ENCODE results near the gene CCDC92.

The CCDC92 gene

GRCh38 chr12:123973552-123974341, 1.1 kb upstream of the CCDC92 start:
- peak; percentile 24 for DNase-seq (ENCODE audit: low spot score)

DNA sequence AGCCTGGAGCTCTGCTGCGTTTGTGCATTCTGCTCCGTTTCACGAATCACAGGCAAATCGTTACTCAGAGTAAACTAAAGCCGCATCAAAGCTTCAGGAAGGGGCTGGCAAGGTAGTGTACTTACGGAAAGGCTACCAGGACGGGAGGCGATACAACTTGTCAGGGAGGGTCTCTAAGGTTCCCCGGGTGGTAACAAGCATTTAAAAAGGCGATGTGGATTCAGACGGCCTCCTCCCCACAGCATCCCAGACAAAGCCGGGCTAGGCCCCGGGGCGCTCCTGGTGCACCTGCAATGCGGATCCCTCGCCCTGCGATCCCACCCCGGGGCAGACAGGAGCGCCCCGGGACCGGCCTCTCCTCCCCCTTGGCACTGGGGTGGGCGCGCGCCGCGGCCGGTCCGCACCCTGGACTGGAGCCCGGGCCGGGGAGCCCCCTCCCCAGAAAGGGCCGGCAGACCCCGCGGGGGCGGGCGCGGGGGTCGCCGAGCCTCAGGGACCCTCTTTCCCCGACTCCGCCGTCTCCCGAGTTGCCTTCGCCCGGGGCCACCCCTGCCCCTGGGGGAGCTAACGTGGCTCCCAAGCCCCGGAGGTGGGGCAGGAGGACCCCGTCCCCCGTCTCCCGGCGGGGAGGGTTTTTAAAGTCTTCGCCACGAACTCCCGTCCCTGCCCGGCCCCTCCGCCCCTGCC, 718 bp downstream of the CCDC92 start:
- DNase-seq (ENCODE audit: low spot score) = peak; percentile 38

GRCh38 chr12:123971449-123971769, 1.2 kb downstream of the CCDC92 start:
- no peak for DNase-seq (ENCODE audit: low spot score)

GRCh38 chr12:123967121-123967586, 5.5 kb downstream of the CCDC92 start:
- no peak for DNase-seq (ENCODE audit: low spot score)

DNA sequence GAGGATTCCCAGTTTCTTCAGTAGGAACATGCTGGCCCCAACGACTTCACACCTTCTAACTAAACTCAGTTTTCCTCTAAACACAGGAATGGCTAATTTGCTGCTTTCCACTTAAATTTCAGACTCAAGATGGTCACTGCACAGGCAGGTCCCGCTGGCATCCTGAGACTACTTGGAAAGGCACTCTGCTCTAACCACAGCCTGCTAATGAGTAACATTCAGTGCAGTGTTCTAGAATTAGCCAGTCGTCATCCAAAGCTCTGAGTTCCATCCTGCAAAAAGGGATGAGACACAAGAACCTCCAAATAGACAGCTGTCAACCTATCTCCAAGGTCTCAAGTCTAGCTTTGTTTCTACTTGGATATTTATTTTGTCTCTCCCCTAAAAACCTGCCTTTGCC, 6.0 kb downstream of the CCDC92 start:
- DNase-seq (ENCODE audit: low spot score) = no peak

- DNase-seq (ENCODE audit: low spot score) = no peak
These were observed 7.2 kb downstream of the CCDC92 start for GRCh38 chr12:123965382-123965781.

DNA sequence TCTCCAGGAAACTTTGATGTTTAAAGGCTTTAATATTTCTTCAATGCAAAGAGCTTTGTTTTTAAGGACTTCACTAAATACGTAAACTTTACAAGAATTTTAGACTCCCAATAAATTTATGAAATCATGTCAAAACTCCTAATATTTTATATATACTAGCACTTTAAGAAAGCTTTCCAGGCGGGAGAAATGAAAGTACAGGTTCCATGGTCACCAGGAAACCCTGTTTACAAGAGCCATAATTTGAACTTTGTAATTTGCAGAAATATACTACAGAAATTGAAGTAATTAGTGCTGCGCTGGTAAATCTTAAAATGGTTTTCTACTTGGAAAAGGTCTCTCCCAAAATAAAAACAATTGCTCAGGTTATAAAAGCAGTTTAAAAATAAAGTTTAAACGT, 8.8 kb downstream of the CCDC92 start:
- no peak for DNase-seq (ENCODE audit: low spot score)

- no peak for DNase-seq (ENCODE audit: low spot score)
These were observed 10.1 kb downstream of the CCDC92 start for GRCh38 chr12:123962513-123962912.

DNA sequence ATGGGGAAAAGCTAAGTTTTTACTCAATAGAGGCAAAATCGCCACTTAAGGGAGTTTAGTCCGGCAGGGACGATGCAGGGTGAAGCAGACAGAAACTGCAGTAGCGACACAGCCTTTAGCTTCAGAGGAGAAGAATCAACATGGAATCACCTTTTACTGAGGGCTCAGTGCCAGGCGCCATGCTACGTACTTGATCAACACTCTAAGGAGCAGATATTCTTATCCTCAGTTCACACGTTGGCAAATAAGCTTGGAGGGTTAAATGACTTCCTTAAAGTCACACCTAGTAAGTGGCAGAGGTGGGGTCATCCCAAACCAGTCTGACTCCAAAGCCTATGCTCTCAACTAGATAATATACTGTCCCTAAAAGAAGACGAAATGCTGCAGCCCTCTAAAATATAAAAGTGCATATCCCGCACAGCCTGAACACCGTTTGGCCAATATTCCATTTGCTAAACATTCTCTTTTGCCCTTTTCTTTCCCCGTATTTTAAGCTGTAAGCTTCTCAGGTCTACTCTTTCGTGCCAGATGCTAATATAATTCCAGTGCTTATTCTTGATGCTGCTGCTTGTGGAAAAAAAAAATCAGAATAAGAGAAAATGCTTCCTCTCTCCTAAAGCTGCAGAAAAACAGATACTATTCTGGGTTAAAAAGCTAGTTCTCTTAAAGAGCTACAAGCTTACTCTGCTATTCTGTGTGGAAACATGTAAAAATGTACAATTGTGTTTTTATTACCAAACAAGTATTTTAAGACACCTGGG, 10.9 kb downstream of the CCDC92 start:
- DNase-seq (ENCODE audit: low spot score) = no peak

DNA sequence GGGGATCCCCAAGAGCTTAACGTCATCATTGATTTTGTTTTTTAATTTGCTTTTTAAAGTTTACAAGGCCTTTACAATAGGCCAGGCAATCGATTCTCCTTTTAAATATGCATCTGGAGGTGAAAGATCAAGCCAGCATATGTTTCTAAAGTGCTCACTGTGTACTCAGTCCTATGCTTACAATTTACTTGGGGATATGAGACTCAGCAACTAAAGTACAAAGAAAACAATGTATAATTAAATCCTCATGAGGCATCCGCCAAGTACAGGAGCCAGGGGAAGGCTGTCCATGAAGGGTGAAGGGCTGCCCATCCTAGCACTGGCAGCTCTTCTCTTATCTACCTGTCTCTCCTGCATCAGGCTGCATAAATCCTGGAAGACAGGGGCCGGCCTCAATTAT, 11.8 kb downstream of the CCDC92 start:
- DNase-seq (ENCODE audit: low spot score) = no peak

- no peak for DNase-seq (ENCODE audit: low spot score)
These were observed 12.4 kb downstream of the CCDC92 start for GRCh38 chr12:123960029-123960735.

GRCh38 chr12:123958876-123959275, 13.8 kb downstream of the CCDC92 start:
- no peak for DNase-seq (ENCODE audit: low spot score)

- DNase-seq (ENCODE audit: low spot score) = no peak
These were observed 14.2 kb downstream of the CCDC92 start for GRCh38 chr12:123958462-123958861.

DNA sequence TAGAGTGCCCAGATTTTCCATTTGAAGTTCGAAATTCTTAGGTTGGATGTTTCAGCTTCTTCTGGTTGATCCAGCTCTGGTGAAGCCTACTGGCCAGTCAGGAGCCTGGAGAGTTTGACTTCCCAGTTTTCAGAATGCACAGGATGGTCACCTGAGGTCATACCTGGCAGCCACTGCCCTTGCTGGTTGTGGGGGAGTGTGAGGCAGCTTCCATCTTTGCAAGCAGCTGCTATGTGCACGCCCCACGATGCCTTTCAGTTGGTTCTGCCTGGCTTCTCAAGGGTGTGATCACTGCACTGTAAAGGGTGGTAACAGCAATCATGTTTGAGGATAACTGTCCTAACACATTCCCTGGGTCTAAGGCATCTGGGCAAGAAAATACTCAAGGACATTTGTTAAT, 15.4 kb downstream of the CCDC92 start:
- DNase-seq (ENCODE audit: low spot score) = no peak

- DNase-seq (ENCODE audit: low spot score) = no peak
These were observed 16.4 kb downstream of the CCDC92 start for GRCh38 chr12:123956249-123956648.

DNA sequence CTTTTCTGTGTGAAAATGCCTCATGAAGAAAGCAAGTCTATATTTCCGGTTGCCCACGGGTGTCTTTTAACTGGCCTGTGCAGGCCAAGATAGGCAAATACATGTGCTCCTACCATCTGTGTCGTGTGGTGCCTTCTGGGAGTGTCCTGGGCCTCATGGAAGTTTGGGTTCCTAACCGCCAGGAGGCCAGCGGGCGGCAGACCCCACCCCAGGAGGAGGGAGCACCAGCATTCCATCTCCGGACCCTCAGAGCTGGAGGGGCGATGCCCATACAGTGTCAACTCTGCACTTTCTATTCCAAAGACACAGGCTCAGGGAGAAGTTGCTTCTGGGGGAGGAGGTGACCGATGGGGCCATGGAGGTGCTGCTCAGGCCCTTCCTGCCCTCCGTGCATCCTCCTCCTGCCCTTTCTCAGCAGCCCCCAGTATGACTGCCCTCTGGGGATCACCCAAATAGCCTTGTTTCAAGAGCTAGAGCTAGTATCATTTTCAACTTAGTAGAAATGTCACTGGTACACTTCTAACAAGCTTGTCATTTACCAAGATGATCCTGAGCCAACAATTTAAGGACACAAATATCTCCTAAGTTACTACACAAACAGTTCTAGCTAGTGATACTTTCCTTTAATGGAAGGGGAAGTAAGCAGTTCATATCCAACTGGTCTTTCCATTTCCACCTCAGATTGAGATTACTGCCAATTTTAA, 17.8 kb downstream of the CCDC92 start:
- no peak for DNase-seq (ENCODE audit: low spot score)

DNA sequence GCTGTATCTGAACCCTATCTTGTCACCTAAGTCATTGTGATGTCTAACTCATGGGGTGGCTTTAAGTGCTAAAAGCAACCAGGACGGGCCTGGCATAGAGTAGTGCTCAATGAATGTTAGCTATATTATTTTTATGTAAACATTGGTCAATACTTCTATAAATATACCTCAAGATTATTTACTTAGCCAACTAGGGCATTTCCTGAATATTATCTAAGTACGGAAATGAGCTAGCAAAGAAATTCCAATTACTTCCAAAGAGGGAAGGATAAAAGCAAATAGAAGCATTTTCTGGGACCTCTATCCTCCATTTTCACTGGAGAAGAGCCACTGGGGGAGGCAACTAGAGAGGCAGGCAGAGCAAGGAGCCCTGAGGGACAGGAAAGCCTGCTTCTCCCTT, 20.6 kb downstream of the CCDC92 start:
- no peak for DNase-seq (ENCODE audit: low spot score)

- no peak for DNase-seq (ENCODE audit: low spot score)
These were observed 21.2 kb downstream of the CCDC92 start for GRCh38 chr12:123951467-123951866.

- no peak for DNase-seq (ENCODE audit: low spot score)
These were observed 21.9 kb downstream of the CCDC92 start for GRCh38 chr12:123950476-123951349.

GRCh38 chr12:123949770-123950165, 22.9 kb downstream of the CCDC92 start:
- no peak for DNase-seq (ENCODE audit: low spot score)
